Measurements from ENCODE around the gene CCNB1.

DNA sequence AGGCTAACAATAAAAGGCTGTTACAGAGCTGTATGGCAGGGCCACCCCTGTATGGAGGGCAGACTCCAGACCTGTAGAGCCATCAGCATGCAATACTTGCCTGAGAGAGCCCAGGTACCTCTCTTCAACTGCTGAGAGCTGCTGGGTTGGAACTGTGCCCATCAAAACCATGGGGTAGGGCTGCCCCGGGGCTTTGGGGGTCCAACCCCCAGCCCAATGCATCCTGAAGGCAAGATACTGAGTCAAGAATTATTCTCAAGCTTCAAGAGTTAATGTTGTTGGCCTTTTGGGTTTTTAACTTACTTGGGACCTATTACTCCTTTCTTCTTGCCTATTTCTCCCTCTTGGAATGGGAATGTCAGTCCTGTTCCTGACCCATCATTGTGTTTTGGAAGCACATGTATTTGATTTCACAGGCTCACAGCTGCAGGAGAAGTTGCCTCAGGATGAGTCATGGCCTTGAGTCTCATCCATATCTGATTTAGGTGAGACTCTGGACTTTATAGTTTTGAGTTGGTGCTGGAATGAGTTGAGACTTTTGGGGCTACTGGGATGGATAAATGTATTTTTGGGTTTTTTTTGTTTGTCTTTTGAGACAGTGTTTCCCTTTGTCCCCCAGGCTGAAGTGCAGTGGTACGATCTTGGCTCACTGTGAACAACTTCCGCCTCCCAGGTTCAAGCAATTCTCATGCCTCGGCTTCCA, 46.7 kb downstream of the CCNB1 start:
- TF ChIP-seq, protein P1, sequence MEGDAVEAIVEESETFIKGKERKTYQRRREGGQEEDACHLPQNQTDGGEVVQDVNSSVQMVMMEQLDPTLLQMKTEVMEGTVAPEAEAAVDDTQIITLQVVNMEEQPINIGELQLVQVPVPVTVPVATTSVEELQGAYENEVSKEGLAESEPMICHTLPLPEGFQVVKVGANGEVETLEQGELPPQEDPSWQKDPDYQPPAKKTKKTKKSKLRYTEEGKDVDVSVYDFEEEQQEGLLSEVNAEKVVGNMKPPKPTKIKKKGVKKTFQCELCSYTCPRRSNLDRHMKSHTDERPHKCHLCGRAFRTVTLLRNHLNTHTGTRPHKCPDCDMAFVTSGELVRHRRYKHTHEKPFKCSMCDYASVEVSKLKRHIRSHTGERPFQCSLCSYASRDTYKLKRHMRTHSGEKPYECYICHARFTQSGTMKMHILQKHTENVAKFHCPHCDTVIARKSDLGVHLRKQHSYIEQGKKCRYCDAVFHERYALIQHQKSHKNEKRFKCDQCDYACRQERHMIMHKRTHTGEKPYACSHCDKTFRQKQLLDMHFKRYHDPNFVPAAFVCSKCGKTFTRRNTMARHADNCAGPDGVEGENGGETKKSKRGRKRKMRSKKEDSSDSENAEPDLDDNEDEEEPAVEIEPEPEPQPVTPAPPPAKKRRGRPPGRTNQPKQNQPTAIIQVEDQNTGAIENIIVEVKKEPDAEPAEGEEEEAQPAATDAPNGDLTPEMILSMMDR (IDR thresholded peaks at IDR 0.05) = no peak
- TF ChIP-seq POLR2A (IDR thresholded peaks at IDR 0.05) = no peak

Data from breast epithelium (tissue), 3 donors.